22Rv1 (cell line): ENCODE data around the gene SLIT1.

ENCODE experiments used
- H3K27ac ChIP-seq: fragments of 450-650 bp; 2 replicates; pipeline ENCODE4 v1.5.1; 2017
- CTCF ChIP-seq: fragments of 450-650 bp; IDR thresholded peaks from 2 replicates; pipeline ENCODE4 v1.5.1; 2017; ENCODE audit warnings: mild to moderate bottlenecking
- ZFX ChIP-seq: fragments of 450-650 bp; IDR thresholded peaks from 2 replicates; pipeline ENCODE4 v1.6.1; 2017; ENCODE audit warnings: antibody characterized with exemption, borderline replicate concordance

The SLIT1 gene

GRCh38 chr10:97016728-97017473, 168.9 kb downstream of the SLIT1 start:
- H3K27ac ChIP-seq = no peak overlapping the region
- TF ChIP-seq ZFX (no peak), CTCF (no peak)

DNA sequence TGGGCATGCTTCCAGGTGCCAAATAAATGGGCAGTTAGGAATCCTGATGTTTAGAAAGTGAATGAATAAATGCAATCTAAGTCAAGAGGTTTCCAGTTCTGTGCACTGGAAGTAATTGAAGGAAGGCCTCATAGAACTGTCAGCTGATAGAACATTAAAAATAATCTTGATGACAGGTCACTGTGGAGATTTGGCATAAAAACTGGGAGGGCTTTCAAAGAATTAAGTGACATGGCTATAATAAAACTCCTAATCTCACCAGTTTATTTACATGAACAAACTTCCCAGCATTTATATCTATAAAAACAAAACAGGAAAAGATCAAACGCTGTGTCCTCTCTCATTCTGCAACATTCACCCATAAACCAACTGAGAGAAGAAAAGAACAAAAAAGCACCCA, 170.5 kb downstream of the SLIT1 start:
- TF ChIP-seq ZFX = no peak
- TF ChIP-seq CTCF = no peak
- no peak overlapping the region for H3K27ac ChIP-seq

DNA sequence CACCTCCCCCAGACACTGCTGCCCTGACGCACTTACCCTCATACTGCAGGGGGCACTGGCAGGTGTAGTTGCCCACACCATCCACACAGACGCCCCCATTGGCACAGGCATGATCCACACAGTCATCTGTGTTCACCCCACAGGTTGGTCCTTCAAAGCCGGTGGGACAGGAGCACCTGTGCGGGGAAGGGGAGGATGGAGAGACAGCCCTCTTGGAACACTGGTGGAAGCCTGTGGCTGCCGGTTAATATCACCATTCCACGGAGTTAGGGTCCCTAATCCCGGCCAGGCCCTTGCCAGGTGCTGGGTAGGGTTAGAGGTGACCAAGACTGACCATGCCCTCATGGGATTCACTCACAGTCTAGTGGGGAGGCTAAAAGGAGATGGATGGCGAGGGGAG, 171.8 kb downstream of the SLIT1 start:
- TF ChIP-seq ZFX (no peak), CTCF (no peak)
- no peak overlapping the region for H3K27ac ChIP-seq

DNA sequence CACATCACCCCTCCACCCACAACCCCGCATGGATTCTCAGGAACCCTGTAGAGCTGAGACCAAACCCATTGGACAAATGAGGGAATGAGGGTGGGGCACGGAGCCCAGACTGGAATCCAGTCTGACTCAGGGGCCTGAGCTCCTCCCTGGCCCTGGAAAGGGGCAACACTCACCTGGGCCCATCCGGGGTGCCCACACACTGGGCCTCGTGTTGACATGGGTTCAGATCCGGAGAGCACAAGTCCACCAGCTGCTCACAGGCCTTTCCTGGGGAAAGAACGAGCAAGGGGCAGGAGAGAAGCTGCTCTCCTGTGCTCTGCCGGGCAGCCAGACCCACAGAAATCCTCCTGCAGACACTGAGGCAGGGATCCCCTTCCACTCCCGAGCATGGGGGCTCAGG, 172.2 kb downstream of the SLIT1 start:
- TF ChIP-seq ZFX = no peak
- no peak for TF ChIP-seq CTCF
- H3K27ac ChIP-seq = no peak overlapping the region

- TF ChIP-seq CTCF (no peak), ZFX (no peak)
- H3K27ac ChIP-seq = no peak overlapping the region
These were observed 173.3 kb downstream of the SLIT1 start for GRCh38 chr10:97012470-97012869.

GRCh38 chr10:97011397-97011796, 174.4 kb downstream of the SLIT1 start:
- TF ChIP-seq CTCF (no peak), ZFX (no peak)
- H3K27ac ChIP-seq = no peak overlapping the region

DNA sequence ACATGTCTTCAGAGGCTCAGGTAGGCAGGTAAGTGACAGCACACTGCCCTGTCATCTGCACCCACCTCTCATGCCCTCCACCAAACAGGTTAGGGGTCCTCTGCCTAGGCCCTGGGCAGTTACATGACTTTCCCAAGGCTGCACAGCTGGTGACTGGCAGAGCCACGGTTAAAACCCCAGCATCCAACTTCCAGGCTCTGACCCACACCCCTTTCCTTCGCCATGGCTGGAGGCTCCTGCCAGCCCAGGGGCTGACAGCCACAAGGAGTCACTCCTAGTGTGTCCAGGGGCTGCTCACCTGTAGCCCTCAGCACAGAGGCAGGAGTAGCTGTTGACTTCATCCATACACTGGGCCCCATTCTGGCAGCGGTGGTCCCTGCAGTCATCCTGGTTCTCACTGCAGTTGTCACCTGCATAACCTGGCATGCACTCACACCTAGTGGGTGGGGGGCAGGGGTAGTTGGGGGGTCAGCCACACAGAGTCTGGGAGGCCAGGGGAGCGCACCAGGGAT, 175.0 kb downstream of the SLIT1 start:
- no peak for TF ChIP-seq ZFX
- TF ChIP-seq CTCF = no peak
- H3K27ac ChIP-seq = no peak overlapping the region
